ENCODE data around the gene ETS1. TPM values are rescaled to one million over a fixed set of nuclear protein-coding genes. Genes with fewer than 3 reads are reported as not detected.
A peak's percentile ranks its signal among the peaks of the same experiment; 100 is the strongest.

ETS1 gene
- total and polyA plus RNA-seq, 8 donors, result 70.2 to 139 (median 128) TPM

DNA sequence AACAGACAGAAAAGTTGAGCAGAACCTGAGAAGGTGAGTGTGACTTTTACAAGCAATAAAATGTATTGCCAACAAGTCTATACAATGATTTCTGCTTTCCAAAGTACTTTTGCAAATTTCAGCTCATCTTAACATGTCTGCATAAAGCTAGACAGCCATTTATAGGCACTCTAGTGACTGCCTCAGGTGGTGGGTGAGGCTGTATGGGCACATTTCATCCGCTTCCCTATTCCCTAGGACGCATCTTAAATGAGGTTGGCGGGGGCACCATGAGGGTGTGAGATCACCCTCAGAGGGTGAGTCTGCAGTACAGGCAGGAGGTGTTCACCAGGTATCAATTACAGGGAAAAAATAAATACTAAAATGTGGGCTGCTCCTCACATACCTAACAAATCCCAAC, 110.1 kb downstream of the ETS1 start:
- Histone ChIP-seq H3K4me1 (peaks cover 46 to 96% of the 10 kb centered on the region in 2 donors), H3K27ac (peak overlapping the region in 1 of 2 donors; percentile 57), H3K4me3 (no peak overlapping the region), H3K36me3 (peaks cover 0 to 55% of the 10 kb centered on the region in 2 donors), H3K9me3 (no peaks in the 10 kb centered on the region), H3K27me3 (no peaks in the 10 kb centered on the region)
- no peak for TF ChIP-seq CTCF (IDR thresholded peaks at IDR 0.05)
- no peak for DNase-seq
- ATAC-seq, result no peak
- intact Hi-C loops (cut with DNase I), result no loop called here

DNA sequence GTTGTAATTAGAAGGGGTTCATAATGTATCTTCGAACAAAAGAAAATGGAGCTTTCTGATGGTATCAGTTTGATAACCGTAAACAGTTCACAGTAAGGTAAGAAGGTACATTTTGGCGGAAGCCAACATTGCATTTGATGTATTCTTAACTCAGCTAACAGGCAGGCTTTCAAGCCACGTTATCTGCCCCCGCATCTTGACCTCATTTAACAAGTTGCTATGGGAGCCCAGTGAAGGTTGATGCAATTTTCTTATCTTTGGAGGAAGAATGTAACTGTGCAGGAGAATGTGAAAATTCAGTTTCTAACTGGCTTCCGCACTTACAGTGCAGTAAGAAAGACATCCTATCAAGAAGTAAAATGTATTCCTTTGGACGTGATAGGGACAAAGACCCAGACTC, 110.6 kb downstream of the ETS1 start:
- ATAC-seq, result peak; percentile 50
- no peaks in the 10 kb centered on the region for H3K9me3 ChIP-seq
- TF ChIP-seq CTCF (IDR thresholded peaks at IDR 0.05), result no peak
- H3K27me3 ChIP-seq, result no peaks in the 10 kb centered on the region
- peaks cover 0 to 61% of the 10 kb centered on the region in 2 donors for H3K36me3 ChIP-seq
- DNase-seq, result peak in 1 of 4 donors; percentile 25
- H3K4me1 ChIP-seq, result peaks cover 40 to 96% of the 10 kb centered on the region in 2 donors
- intact Hi-C loops (cut with DNase I), result no loop called here
- no peak overlapping the region for H3K4me3 ChIP-seq
- peak overlapping the region in 1 of 2 donors; percentile 57 for H3K27ac ChIP-seq

DNA sequence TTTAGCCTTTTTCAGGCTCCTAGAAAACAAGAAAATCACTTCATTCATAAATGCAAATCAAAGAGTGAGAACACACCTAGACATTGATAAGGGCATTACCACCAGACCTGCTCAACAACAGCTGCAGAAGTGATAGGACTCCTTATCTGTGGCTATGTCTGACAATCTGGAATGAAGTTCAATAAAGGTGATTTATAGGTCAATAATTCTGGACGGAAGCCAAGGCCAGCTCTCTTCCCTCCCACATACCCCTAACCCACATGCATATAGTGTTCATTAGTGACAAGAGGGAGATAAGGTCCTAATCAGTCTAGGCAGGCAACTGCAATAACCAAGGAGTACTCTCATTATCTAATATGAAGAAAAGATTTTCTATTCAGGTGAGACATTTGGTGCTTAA, 111.3 kb downstream of the ETS1 start:
- TF ChIP-seq CTCF (IDR thresholded peaks at IDR 0.05), result no peak
- peak overlapping the region in 1 of 2 donors; percentile 65 for H3K27ac ChIP-seq
- peaks cover 0 to 68% of the 10 kb centered on the region in 2 donors for H3K36me3 ChIP-seq
- no peaks in the 10 kb centered on the region for H3K9me3 ChIP-seq
- no peak for DNase-seq
- H3K27me3 ChIP-seq, result no peaks in the 10 kb centered on the region
- peaks cover 36 to 96% of the 10 kb centered on the region in 2 donors for H3K4me1 ChIP-seq
- intact Hi-C loops (cut with DNase I), result no loop called here
- no peak for ATAC-seq
- H3K4me3 ChIP-seq, result no peak overlapping the region

- intact Hi-C loops (cut with DNase I), result no loop called here
- peaks cover 26 to 94% of the 10 kb centered on the region in 2 donors for H3K4me1 ChIP-seq
- DNase-seq (no peak), ATAC-seq (no peak)
- no peaks in the 10 kb centered on the region for H3K27me3 ChIP-seq
- no peak for TF ChIP-seq CTCF (IDR thresholded peaks at IDR 0.05)
- H3K9me3 ChIP-seq, result no peaks in the 10 kb centered on the region
- H3K36me3 ChIP-seq, result peaks cover 0 to 69% of the 10 kb centered on the region in 2 donors
- peak overlapping the region; percentile 65 to 66 for H3K27ac ChIP-seq
- H3K4me3 ChIP-seq, result no peak overlapping the region
These were observed 113.1 kb downstream of the ETS1 start for GRCh38 chr11:128474036-128474874.

DNA sequence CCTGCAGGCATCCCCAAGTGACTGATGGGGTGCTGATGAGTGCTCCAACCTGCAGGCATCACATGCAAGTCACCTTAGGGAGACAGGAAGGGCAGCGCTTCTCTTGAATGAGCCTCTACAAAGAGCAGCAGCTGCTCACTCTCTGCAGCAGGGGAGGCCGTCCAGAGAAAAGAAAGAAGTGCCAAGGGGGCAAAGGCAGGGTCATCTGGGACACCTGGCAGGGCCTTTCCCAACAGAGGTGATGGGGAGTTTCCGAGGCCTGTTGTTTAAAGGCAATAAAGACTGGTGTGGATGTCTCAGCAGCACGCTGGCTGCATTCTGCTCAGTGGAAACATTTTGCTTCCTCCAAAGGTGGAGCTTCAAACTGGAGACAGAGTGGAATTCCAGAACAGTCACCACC, 113.7 kb downstream of the ETS1 start:
- H3K9me3 ChIP-seq, result no peaks in the 10 kb centered on the region
- no peak for DNase-seq
- peak; percentile 37 for ATAC-seq
- peaks cover 0 to 68% of the 10 kb centered on the region in 2 donors for H3K36me3 ChIP-seq
- no peaks in the 10 kb centered on the region for H3K27me3 ChIP-seq
- H3K4me3 ChIP-seq, result no peak overlapping the region
- intact Hi-C loops (cut with DNase I), result no loop called here
- H3K27ac ChIP-seq, result peak overlapping the region in 1 of 2 donors; percentile 65
- H3K4me1 ChIP-seq, result peaks cover 29 to 94% of the 10 kb centered on the region in 2 donors
- TF ChIP-seq CTCF (IDR thresholded peaks at IDR 0.05), result no peak
